ENCODE measurements around the gene MMS19. TPM values are rescaled to one million over a fixed set of nuclear protein-coding genes. Genes with fewer than 3 reads are reported as not detected.

The MMS19 gene
- total RNA-seq, 1 donor from 2014 or later, result 88.7 TPM

DNA sequence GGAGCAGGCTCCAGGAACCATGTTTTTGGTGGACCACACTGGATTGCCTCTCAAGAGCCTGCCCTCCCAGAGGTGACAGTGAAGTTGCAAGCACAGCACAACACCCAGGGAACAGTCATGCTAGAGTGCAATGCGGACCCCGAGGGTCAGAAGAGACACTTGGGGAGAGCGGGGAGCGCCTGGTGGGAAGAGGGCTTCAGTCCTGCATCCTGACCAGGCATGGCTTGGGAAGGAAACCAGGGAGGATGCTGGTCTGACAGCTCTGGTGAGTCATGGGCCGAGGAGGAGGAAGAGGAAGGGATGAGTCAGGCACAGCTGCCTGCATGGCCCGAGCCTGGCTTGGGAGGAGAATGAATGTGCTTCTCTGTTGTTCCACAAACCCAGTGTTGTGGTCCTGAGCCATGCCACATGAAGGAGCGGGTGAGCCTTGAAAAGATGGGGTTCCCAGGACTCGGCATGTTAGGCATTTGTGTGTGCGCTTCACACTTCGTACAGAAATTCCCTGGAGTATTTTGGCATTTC, 44.9 kb upstream of the MMS19 start:
- H3K36me3 Mint-ChIP-seq (ENCODE audit: low read depth), result no peaks in the 10 kb centered on the region
- H3K27ac Mint-ChIP-seq (ENCODE audit: unreplicated experiment), result peak overlapping the region; percentile 90
- no peaks in the 10 kb centered on the region for H3K27me3 Mint-ChIP-seq (ENCODE audit: low read depth)
- DNase-seq (ENCODE audit: low read depth, low spot score), result no peak
- no peaks in the 10 kb centered on the region for H3K9me3 Mint-ChIP-seq
- TF ChIP-seq, protein P1, sequence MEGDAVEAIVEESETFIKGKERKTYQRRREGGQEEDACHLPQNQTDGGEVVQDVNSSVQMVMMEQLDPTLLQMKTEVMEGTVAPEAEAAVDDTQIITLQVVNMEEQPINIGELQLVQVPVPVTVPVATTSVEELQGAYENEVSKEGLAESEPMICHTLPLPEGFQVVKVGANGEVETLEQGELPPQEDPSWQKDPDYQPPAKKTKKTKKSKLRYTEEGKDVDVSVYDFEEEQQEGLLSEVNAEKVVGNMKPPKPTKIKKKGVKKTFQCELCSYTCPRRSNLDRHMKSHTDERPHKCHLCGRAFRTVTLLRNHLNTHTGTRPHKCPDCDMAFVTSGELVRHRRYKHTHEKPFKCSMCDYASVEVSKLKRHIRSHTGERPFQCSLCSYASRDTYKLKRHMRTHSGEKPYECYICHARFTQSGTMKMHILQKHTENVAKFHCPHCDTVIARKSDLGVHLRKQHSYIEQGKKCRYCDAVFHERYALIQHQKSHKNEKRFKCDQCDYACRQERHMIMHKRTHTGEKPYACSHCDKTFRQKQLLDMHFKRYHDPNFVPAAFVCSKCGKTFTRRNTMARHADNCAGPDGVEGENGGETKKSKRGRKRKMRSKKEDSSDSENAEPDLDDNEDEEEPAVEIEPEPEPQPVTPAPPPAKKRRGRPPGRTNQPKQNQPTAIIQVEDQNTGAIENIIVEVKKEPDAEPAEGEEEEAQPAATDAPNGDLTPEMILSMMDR (conservative IDR thresholded peaks at IDR 0.05), result no peak
- no peak overlapping the region for H3K4me3 Mint-ChIP-seq
- H3K4me1 Mint-ChIP-seq, result peaks cover 36% of the 10 kb centered on the region

DNA sequence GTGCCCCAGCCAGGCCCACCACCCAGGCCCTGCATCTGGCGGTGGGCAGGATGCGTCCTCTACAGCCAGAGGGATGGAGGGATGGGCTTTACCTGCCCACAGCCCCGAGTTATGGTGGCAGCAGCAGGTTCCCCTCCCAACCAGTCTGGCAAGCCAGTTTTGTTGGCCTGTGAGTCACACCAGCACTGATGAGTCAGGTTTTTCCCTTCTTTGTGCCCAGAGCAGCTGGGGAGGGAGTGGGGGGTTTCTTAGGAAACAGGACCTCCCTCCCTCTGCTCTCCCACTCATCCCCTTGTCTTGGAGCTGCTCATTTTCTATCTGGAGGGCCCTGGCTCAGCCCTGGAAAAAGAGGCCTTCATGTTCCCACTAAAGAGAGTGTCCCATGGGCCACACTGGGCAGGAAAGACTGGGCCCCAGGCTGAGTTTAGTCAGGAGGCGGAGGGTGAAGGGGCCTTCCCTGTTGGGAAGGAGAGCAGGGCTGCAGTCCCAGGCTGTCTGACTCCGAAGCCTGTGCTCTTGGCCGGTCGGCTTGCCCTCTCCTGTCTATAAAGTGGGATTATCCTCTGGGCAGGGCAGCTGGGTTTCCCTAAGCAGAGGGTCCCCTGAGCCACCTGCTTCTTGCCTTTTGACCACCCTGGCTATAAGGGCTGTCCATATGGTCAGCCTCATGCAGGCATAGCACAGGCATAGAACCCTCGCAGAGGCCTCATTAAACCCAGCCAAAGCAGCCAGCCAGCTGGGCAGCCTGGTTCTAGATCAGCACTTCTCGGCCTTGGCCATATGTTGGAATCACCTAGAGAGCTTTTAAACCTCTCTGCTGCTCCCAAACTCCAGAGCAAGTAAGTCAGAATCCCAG, 44.2 kb upstream of the MMS19 start:
- H3K27ac Mint-ChIP-seq (ENCODE audit: unreplicated experiment), result peak overlapping the region; percentile 90
- TF ChIP-seq, protein P1 (conservative IDR thresholded peaks at IDR 0.05), result no peak
- H3K4me3 Mint-ChIP-seq, result no peak overlapping the region
- no peaks in the 10 kb centered on the region for H3K27me3 Mint-ChIP-seq (ENCODE audit: low read depth)
- H3K36me3 Mint-ChIP-seq (ENCODE audit: low read depth), result no peaks in the 10 kb centered on the region
- no peaks in the 10 kb centered on the region for H3K9me3 Mint-ChIP-seq
- no peak for DNase-seq (ENCODE audit: low read depth, low spot score)
- H3K4me1 Mint-ChIP-seq, result peaks cover 31% of the 10 kb centered on the region

DNA sequence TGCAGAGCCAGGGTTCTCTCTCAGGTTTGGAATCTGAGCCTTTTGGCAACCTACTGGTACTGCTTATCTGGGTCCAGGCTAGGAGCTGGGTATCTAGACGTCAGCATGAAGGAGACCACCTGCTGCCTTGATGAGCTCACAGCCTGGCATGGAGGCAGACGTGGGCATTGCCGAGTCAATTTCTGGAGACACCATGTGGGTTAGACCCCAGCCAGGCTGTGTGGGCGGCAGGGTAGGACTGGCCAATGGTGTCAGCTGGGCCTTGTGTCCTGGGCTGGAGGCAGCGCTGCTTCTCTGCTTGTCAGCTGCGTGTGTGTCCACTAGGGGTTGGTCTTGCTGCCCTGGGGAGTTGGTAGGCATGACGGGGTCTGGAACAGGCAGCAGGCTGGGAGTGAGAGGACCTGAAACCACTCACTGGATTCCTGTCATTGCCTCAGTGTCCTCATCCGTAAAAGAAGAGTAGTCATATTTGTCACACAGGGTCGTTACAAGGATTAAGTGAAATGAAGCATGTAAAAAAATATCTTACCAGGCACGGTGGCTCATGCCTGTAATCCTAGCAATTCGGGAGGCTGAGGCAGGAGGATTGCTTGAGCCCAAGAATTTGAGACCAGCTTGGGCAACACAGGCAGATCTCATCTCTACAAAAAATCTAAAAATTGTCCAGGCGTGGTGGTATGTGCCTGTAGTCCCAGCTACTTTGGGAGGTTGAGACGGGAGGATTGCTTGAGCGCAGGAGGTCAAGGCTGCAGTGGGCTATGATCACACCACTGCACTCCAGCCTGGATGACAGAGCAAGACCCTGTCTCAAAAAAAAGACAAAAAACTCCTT, 42.7 kb upstream of the MMS19 start:
- Mint-ChIP-seq H3K9me3 (no peaks in the 10 kb centered on the region), H3K36me3 (ENCODE audit: low read depth) (no peaks in the 10 kb centered on the region), H3K4me3 (no peak overlapping the region), H3K27me3 (ENCODE audit: low read depth) (no peaks in the 10 kb centered on the region), H3K4me1 (peaks cover 24% of the 10 kb centered on the region), H3K27ac (ENCODE audit: unreplicated experiment) (no peak overlapping the region)
- no peak for DNase-seq (ENCODE audit: low read depth, low spot score)
- TF ChIP-seq, protein P1 (conservative IDR thresholded peaks at IDR 0.05), result no peak

DNA sequence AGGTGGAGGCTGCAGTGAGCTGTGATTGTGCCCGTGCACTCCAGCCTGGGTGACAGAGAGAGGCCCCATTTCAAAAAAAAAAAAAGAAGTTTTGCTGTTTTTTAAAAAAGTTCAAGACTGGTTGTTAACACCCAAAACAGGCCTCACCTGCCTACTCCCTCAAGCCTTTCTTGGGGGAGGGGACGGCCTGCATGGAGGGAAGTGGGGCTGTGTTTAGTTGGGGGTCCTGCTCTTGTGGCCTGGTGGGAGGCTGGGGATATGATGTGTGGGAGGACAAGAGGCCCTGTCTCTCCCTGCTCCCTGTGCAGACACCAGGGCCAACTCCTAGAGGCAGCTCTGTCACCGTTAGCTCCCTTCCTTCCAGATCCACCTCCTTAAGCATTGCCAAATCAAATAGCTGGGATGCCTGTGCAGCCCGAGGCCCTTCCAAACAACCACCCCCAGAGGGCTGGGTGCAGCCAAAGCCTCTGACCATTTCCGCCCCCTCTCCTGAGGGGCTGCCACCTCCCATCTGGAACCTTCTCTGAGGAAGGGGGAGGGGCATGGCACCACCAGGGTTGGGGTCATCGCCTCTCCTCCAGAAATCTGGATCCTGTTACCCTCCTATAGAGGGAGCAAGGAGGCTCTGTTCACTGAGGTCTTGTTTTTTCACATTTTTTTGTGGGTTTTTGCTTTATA, 41.4 kb upstream of the MMS19 start:
- Mint-ChIP-seq H3K4me3 (no peak overlapping the region), H3K4me1 (peaks cover 28% of the 10 kb centered on the region), H3K27ac (ENCODE audit: unreplicated experiment) (no peak overlapping the region), H3K9me3 (no peaks in the 10 kb centered on the region), H3K27me3 (ENCODE audit: low read depth) (no peaks in the 10 kb centered on the region), H3K36me3 (ENCODE audit: low read depth) (no peaks in the 10 kb centered on the region)
- TF ChIP-seq, protein P1 (conservative IDR thresholded peaks at IDR 0.05), result no peak
- DNase-seq (ENCODE audit: low read depth, low spot score), result no peak

DNA sequence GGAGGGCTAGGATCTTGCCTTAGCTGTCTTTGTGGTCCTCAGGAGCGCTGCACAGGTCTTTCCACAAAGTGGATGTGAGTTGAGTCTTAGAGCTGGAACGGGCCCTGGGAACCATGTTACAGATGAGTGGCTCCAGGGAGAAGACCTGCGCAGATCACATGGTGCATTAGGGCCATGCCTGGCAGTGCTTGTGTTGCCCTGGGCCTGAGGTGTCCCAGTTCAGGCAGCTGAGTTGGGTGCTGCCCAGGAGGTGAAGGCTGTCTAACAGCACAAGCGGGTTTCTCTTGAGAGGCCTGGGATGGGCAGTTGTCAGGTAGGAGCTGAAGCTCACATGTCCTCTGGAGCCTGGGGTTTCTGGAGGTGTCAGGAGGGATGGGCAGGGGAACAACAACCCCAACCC, 40.6 kb upstream of the MMS19 start:
- TF ChIP-seq, protein P1 (conservative IDR thresholded peaks at IDR 0.05), result no peak
- Mint-ChIP-seq H3K4me1 (peaks cover 30% of the 10 kb centered on the region), H3K27me3 (ENCODE audit: low read depth) (no peaks in the 10 kb centered on the region), H3K36me3 (ENCODE audit: low read depth) (no peaks in the 10 kb centered on the region), H3K4me3 (no peak overlapping the region), H3K27ac (ENCODE audit: unreplicated experiment) (peak overlapping the region; percentile 78), H3K9me3 (no peaks in the 10 kb centered on the region)
- no peak for DNase-seq (ENCODE audit: low read depth, low spot score)

All from neural crest cell (in vitro differentiated cells).